Cardiac septum (tissue), 1 donor: ENCODE measurements around the gene GGT6. TPM values are rescaled to one million over a fixed set of nuclear protein-coding genes. Genes with fewer than 3 reads are reported as not detected.
"Not testable (repeated sequence)": the region's sequence is repeated elsewhere in the genome, so short reads cannot be mapped to it uniquely, and the experiment has no call there.

Source experiments
- DNase-seq: peaks from one replicate; pipeline ENCODE4 v3.0.0-alpha.2; 2020; ENCODE audit warnings: low spot score
- intact Hi-C: fragments of 100-400 bp; cut with DNase I; formaldehyde crosslinking; loops from one replicate; pipeline ENCODE4 v1.14.0; 2022
- long read RNA-seq: library from polyadenylated mRNA; unstranded; transcript quantifications from one replicate; pipeline ENCODE4 v2.0.0, GENCODE V29; 2021
- total RNA-seq: library from RNA; stranded (reverse); fragmentation: NEBNext Ultra II Directional; extraction: Animal tissue kit (Norgen Biotek cat#: 25700); gene quantifications from one replicate; pipeline ENCODE4 v1.2.1, GENCODE V29; 2021
- donor health status: DM: no; HTN: no; CAD: no.

GGT6 gene, protein sequence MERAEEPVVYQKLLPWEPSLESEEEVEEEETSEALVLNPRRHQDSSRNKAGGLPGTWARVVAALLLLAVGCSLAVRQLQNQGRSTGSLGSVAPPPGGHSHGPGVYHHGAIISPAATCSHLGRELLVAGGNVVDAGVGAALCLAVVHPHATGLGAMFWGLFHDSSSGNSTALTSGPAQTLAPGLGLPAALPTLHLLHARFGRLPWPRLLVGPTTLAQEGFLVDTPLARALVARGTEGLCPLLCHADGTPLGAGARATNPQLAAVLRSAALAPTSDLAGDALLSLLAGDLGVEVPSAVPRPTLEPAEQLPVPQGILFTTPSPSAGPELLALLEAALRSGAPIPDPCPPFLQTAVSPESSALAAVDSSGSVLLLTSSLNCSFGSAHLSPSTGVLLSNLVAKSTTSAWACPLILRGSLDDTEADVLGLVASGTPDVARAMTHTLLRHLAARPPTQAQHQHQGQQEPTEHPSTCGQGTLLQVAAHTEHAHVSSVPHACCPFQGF
- not detected for total RNA-seq
- long read RNA-seq = 0 reads

DNA sequence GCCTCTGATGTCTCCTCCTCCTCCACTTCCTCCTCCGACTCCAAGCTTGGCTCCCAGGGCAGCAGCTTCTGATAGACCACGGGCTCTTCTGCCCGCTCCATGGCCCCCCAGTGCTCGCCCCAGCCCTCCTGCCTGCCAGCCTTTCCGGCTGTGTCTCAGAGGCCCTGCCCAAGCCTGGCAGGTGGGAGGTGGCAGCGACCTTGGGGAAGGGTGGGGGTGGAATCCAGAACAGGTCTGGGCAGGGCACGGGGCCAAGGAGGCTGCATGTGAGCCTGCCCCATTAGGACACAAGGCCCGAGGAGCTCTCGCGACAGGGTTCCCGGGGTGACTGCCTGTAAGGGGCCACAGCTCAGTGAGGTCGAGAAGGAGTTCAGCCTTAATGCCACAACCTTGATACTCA, at the start of gene GGT6:
GGT6 (minus strand) TSS at position 157 of the 400 bp plus-strand sequence; CDS start at position 101, 56 bp downstream.
- intact Hi-C loops = loop anchor here (10.0 kb wide), 1 partner anchor 324 kb away; no protein-coding TSS in a partner anchor
- DNase-seq = no peak

DNA sequence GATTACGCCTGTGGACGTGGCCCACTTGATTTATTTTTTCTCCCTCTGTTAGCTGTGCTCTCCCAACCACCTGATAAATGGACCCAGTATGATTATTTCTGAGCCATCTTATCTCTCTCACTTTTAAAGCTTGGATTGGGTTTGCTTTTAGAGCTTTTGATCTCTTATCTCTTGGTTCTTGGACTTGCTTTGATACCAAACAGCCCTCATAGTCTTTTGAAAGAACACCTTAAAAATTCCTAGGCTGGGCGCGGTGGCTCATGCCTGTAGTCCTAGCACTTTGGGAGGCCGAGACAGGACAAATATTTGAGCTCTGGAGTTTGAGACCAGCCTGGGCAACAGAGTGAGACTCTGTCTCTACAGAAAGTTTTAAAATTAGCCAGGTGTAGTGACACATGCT, 49.8 kb upstream of the GGT6 start:
- DNase-seq = no peak
- intact Hi-C loops = no loop called here

DNA sequence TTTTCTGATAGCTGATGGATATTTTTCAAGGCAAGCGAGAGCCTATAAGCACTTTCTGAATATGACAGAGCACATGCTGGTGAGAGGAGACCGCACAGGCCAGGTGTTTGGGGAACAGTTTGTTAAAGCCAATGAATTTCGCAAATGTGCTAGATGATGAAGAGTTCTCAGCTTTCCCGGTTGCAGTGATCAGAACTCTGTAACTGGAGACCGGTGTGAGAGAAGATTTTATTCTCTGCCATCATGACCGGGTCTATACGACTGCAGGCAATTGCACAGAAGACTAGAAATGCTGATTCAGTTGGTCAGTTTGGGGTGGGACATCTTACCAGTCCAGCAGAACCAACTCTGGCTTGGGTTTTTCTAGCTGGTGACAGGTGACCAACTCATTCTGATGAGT, 49.4 kb upstream of the GGT6 start:
- DNase-seq = no peak
- intact Hi-C loops = no loop called here

DNA sequence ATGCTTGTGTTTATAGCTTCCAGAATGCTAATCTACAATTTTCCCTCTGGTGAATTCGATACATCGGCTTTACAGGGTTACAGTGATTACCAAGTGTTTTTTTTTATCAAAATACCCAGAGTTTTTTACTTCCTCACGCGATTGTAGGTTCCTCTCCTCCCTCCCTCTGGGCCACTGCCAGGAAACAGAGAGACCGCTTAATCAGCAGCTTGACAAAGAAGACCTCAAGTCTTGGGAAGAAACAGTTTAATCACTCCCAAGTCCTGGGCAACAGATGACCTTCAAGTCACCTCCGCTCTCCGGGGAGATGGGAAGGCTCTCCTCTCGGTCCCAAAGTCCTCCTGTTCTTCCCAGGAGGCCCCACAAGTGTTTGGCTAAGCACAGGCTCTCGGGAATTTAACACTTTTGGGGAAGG, 47.4 kb upstream of the GGT6 start:
- intact Hi-C loops = no loop called here
- no peak for DNase-seq

DNA sequence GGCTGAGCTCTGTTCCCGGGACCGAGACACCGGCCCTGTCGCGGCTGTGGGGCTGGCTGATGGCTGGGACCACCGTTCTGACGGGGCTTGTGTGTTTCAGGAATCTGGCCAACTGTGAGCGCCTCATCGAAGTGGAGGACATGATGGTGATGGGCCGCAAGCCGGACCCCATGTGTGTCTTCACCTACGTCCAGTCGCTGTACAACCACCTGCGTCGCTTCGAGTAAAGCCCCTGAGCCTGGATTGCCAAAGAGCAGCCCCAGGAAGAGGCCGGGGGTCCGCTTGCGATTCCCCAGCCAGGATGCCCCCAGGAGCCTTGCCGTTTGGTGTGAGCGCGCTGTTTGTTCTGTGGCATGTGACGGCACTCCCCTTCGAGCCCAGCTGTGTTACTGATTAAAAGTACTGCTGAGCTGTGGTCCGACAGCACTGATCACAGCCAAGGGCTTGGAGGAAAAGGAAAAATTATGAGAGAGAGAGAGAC, 46.9 kb upstream of the GGT6 start:
- DNase-seq = no peak
- intact Hi-C loops = no loop called here

DNA sequence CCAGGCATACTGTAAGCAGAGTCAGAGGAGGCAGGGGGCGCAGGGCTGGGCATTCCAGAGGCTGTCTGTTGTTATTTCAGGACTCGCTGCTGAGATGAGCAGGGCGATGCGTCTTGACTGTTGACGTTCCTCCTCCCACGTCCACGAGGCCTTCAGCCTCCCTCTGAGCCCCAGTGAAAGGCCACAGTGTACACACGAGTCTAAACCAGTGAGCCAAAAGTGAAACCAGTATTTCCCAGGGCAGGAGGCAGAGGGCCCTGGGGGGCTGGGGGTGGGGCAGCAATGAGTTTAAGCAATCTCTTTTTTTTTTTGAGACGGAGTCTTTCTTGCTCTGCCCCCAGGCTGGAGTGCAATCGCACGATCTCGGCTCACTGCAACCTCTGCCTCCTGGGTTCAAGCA, 45.4 kb upstream of the GGT6 start:
- no peak for DNase-seq
- intact Hi-C loops = no loop called here

DNA sequence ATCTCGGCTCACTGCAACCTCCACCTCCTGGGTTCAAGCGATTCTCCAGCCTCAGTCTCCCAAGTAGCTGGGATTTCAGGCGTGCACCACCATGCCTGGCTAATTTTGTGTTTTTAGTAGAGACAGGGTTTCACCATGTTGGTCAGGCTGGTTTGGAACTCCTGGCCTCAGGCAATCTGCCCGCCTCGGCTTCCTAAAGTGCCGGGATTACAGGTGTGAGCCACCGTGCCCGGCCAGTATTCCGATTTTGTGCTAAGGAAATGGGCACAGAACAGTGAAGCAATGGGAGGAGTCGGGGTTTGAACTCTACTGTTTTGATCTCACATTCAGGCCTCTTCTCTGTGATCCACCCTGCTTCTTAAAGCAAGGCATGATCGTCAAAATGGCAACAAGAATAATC, 44.4 kb upstream of the GGT6 start:
- DNase-seq, intact Hi-C loops: not testable (repeated sequence)

DNA sequence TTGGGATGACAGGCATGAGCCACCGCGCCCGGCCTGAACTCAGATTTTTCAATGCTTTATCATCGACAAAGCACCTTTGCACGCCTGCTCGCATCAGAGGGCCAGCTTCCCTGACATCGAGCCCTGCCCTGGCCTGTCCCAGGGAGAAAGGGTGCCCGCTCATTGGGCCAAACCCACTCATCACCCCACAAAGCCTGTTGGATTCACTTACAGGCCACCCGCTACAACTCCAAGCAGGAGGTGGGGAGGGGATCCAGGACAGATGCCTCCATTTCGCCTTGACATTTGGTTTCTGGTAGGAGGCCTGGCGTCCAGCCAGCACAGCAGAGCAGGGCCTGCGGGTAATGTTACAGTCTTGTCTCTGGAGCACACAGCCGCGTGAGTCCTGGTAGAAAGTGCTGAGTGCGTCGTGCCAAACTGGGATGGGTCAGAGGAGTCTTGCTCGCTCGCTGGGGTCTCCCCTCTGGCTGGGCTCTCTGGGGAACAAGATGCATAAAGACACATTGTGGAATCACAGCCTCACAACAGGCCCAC, 43.8 kb upstream of the GGT6 start:
- intact Hi-C loops = no loop called here
- DNase-seq = no peak

DNA sequence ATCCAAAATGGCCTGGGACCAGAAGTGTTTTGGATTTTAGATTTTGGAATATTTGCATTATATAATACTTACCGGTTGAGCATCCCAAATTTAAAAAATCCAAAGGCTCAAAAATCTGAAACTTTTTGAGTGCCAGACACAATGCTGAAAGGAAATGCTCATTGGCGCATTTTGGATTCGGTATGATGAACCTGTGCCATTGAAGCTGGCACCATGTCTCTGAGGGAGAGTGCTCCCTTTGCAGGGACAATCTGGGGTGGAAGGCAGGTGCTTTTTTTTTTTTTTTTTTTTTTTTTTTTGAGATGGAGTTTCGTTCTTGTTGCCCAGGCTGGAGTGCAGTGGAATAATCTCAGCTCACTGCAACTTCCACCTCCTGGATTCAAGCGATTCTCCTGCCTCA, 41.7 kb upstream of the GGT6 start:
- intact Hi-C loops = no loop called here
- DNase-seq = no peak

DNA sequence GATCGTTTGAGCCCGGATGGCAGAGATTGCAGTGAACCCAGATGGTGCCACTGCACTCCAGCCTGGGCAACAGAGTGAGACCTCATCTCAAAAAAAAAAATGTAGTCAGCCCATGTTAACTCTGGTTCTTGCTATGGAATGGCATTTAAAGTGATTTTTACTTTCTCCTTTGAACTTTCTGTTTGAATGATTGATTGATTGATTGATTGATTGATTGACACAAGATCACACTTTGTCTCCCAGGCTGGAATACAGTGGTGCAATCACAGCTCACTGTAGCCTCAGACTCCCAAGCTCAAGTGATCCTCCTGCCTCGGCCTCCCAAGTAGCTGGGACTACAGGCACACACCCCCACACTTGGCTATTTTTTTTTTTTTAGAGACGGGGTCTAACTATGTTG, 40.9 kb upstream of the GGT6 start:
- DNase-seq = no peak
- intact Hi-C loops = no loop called here

DNA sequence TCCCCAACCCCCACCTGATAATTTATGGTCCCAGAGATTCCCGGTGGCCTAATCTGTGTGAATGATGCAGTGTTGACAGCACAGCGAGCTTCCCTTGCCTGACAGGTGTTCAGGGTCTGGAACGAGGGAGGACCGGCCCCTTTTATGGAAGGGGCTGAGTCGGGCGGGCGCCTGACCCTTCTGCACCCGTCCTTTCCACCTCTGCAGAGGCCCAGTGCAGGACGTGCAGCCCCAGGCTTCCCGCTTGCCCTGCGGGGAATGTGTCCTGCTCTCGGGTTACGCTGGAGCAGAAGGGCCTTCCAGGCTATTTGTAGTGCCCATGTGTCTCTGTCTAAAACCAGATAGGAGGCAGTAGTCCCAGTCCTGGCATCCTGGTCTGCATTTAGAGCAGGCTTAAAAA, 40.2 kb upstream of the GGT6 start:
- no peak for DNase-seq
- intact Hi-C loops = no loop called here

DNA sequence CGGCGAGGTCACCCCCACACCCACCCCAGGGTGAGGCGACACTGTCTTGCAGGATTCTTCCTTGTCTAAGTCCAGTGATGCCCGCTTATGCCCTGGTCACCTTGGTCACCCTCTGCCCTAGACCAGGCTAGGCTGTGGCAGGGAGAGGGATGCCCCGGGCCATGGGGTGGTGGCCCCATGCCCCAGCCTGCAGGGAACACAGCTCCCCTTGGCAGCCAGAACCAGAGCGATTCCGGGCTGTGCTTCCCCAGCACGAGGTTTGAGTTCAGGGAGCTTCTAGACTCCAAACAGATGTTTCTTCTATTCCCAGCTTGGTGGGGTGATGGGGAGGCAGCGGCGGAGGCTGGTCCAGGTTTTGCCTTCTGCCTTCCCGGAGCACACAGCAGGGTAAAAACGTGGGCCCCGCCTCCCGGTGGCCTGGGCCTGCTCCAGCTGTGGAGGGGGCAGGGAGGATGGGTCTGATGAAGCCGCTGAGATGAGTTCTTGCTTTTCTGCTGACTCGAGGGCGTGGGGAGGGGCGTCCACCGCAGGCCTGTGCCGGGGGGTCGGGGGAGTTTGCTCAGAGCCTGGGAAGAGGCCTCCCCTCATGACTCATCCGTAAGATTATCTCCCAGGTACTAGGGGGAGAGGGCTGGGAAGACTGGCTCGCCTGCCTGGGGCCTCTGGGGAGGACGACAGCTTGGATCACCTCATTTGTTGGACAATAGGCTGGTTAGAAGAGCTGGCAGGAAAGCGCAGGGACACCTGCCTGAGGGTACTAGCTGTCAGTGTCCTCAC, 39.3 kb upstream of the GGT6 start:
- no peak for DNase-seq
- intact Hi-C loops = loop anchor here (2.0 kb wide), 1 partner anchor 25 kb away; no protein-coding TSS in a partner anchor

DNA sequence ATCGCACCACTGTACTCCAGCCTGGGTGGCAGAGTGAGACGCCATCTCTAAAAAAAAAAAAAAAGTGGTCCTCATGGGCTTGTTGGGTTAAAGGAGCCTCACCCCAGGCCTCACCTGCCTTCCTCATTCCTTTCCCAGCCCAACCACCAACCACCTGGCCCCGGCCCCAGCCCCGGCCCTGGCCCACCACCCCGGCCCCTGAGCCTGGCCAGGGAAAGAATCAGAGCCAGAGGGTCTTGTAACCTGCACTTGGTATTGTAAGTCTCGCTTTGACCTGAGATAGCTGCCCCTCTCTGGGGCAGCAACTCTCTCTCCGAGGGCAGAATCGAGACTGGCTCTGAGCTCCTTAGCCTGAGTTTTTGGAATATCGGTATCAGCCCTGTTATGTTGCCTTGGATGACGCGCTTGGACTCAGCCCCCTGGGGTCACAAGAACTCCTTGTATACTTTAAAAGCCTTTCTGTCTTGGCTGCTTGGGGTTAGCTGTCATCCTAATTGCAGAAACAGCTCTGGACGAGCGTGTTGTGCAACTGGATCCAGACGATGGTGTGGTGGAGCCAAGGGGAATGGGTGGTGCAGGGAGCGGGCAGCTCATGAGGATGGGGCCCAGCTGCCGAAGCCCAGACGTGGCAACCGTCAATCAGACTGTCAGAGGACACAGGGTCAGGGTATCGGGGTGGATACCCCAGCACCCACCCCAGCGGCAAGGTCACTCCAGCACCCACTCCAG, 38.6 kb upstream of the GGT6 start:
- DNase-seq = no peak
- intact Hi-C loops = loop anchor here (2.0 kb wide), 1 partner anchor 24 kb away; no protein-coding TSS in a partner anchor

DNA sequence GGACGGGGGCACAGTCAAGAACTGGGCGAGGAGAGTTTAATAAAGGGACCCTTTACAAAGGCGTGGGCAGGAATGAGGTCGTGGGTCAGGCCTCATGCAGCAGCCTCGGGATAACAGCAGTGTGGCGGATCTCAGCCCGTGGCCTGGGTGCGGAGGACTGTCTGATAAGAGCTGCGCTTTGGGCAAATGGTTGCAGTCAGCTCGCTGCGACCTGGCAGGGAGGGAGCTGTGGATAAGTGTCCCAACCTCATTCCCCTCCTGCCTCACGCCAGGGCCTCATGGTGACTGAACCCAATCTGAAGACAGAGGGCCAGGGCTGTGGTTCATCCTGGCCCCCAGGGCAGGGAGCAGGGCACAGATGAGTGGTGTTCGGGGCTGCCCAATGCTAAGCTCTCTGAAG, 37.6 kb upstream of the GGT6 start:
- DNase-seq = no peak
- intact Hi-C loops = loop anchor here (2.0 kb wide), 1 partner anchor 23 kb away; no protein-coding TSS in a partner anchor

DNA sequence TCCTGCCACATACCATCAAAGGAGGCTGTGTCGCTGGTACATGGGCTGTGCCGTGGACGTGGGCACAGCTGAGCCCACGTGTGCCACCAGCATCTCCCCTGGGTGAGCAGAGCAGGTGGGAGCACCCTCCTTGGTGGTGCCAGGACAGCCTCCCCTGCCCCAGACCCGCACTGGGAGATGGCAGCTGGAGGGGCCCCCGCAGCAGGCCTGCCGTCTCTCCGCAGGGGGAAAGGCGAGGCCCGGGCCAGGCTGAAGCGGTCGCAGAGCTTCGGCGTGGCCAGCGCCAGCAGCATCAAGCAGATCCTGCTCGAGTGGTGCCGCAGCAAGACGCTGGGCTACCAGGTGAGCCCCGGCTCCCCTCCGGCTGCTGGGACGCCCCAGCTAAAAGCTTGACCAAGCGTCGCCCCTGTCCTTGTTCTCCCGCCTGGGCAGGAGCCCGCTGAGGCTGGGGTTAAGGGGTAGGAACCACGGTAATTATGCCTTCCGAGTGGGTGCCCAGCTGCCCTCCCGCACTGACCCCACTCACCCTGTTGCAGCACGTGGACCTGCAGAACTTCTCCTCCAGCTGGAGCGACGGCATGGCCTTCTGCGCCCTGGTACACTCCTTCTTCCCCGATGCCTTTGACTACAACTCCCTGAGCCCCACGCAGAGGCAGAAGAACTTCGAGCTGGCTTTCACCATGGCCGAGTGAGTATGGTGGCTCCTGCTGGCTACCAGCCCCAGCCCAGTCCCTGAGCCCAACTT, 36.4 kb upstream of the GGT6 start:
- intact Hi-C loops = no loop called here
- no peak for DNase-seq

DNA sequence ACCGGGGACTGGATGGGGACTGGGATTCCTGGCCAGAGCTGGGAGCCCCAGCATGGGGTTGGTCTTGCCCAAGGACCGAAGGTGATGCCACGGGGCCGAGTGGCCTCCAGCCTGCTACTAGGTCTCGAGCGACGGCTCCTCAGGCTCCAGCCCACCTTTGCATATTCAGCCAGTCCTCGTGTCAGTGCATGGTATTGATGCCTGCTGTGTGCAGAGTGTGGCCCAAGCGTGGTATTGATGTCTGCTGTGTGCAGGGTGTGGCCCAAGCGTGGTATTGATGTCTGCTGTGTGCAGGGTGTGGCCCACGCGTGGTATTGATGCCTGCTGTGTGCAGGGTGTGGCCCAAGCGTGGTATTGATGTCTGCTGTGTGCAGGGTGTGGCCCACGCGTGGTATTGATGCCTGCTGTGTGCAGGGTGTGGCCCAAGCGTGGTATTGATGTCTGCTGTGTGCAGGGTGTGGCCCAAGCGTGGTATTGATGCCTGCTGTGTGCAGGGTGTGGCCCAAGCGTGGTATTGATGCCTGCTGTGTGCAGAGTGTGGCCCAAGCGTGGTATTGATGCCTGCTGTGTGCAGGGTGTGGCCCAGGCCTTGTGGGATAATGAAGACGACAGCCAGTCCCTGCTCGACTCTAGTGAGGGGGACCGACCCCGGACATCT, 35.4 kb upstream of the GGT6 start:
- intact Hi-C loops, DNase-seq: not testable (repeated sequence)

DNA sequence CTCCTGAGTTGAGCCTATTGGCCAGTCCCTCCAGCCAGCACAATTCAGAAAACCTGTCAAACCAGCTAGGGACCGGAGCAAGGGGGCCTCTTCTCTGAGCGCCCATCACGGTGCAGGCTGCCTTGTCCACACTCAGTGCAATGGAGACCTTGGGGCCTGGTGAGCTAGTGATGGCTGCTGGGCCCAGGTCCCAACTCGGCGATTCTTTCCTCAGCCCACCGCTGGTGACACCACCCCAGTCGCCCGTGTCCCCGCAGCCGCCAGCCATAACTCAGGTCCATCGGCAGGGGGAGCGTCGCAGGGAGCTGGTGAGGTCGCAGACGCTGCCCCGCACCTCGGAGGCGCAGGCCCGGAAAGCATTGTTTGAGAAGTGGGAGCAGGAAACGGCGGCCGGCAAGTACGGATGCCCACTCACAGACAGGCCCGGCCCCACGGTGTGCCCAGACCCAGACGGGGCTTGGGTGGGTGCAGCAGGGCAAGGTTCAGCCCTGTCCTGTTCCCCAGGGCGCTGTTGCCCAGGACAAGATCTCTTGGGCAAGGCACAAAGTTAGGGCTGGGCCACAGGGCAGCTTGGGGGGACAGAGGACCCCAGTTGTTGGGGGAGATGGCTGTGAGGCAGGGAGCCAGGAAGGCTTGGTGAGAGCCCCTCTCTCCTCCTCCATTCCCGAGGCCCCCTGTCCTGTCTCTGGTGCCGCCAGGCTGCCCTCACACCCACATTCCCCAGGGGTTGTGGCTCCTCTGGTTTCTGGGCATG, 34.7 kb upstream of the GGT6 start:
- no peak for DNase-seq
- intact Hi-C loops = no loop called here

DNA sequence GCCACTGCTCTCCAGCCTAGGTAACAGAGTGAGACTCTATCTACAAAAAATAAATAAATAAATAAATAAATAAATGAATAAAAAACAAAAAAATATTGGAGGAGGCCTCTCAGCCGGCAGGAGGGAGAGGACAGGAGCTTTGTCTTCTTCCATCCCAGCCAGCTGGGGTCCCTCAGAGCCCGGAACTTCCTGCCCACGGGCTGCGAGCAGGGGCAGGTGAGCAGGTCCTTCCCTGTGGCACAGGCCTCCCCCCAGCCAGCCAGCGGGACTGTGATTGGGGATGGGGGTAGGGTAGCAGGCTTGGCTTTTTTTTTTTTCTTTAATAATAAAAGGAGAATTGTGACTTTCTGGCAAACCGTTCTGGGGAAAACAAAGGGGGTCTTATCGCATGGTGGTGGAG, 34.0 kb upstream of the GGT6 start:
- intact Hi-C loops = no loop called here
- no peak for DNase-seq
